Natural killer cell (primary cell): ENCODE measurements around the gene TANGO6. TPM values are rescaled to one million over a fixed set of nuclear protein-coding genes. Genes with fewer than 3 reads are reported as not detected.

ENCODE experiments used
- ATAC-seq, 3 donors: fragments of 150-1000 bp in 2 of 3; fragments of 200-7000 bp in 1 of 3; cut with Tn5 transposase; 1 replicate in 1 of 3; 2 replicates in 2 of 3; pipeline ENCODE4 v1.10.0; 2021; ENCODE audit warnings: mild to moderate bottlenecking in 2 of 3, moderate library complexity in 2 of 3
- DNase-seq, 2 donors: peaks; one replicate each; pipeline versions ENCODE4 v3.0.0 to v3.0.0-alpha.2; 2013 to 2021; ENCODE audit warnings: mixed read lengths in 1 of 2
- H3K27ac ChIP-seq: one replicate; pipeline ENCODE4 v1.5.1; 2013; ENCODE audit warnings: mild to moderate bottlenecking, low read length
- H3K27me3 ChIP-seq: one replicate; pipeline ENCODE4 v1.6.1; 2013; ENCODE audit warnings: low read length; ENCODE audit not compliant: control insufficient read depth, insufficient read depth
- H3K36me3 ChIP-seq: one replicate; pipeline ENCODE4 v1.6.1; 2013; ENCODE audit warnings: low read length; ENCODE audit not compliant: control insufficient read depth, insufficient read depth
- H3K4me1 ChIP-seq: one replicate; pipeline ENCODE4 v1.6.1; 2013; ENCODE audit warnings: low read length; ENCODE audit not compliant: control insufficient read depth, insufficient read depth
- H3K4me3 ChIP-seq: one replicate; pipeline ENCODE4 v1.5.1; 2013; ENCODE audit warnings: low read length
- H3K9me3 ChIP-seq: one replicate; pipeline ENCODE4 v1.6.1; 2013; ENCODE audit warnings: low read length; ENCODE audit not compliant: control insufficient read depth, insufficient read depth
- H3K27ac Mint-ChIP-seq, 2 donors: one replicate each; pipeline ENCODE4 v1.8.0; 2022; ENCODE audit warnings: mild to moderate bottlenecking in 2 of 2, mixed read lengths in 2 of 2, moderate library complexity in 1 of 2
- H3K27me3 Mint-ChIP-seq, 2 donors: one replicate each; pipeline ENCODE4 v1.8.0; 2022; ENCODE audit warnings: low read depth in 2 of 2, mixed read lengths in 2 of 2
- H3K36me3 Mint-ChIP-seq: one replicate; pipeline ENCODE4 v1.8.0; 2022; ENCODE audit warnings: mixed read lengths
- H3K4me1 Mint-ChIP-seq, 2 donors: one replicate each; pipeline ENCODE4 v1.8.0; 2022; ENCODE audit warnings: mixed read lengths in 2 of 2
- H3K4me3 Mint-ChIP-seq: one replicate; pipeline ENCODE4 v1.8.0; 2022; ENCODE audit warnings: mild to moderate bottlenecking, moderate library complexity, mixed read lengths
- H3K9me3 Mint-ChIP-seq, 2 donors: one replicate each; pipeline ENCODE4 v1.8.0; 2022; ENCODE audit warnings: mixed read lengths in 2 of 2
- CTCF ChIP-seq: fragments of 200-600 bp; IDR thresholded peaks from one replicate; pipeline ENCODE4 v1.8.0; 2022; ENCODE audit warnings: antibody characterized with exemption
- WGBS: methylation state at CpG from one replicate; pipeline ENCODE4 v1.1.7; 2013; ENCODE audit warnings: missing lambda C conversion rate; ENCODE audit not compliant: insufficient coverage; 5-methylcytosine and 5-hydroxymethylcytosine counted together
- intact Hi-C: fragments of 100-400 bp; cut with micrococcal nuclease; formaldehyde crosslinking; loops from one replicate; pipeline ENCODE4 v1.14.2; 2022
- total RNA-seq, 4 donors: library from RNA; stranded (reverse); fragments of 120-200 nt in 1 of 4; gene quantifications; one replicate each; pipeline versions ENCODE4 v1.2.3 to v1.2.4, GENCODE V29; 2013 to 2022

TANGO6 gene
- total RNA-seq, 3 donors from 2014 or later (not counting 1 experiment from before 2014, with no cell fraction given), result 21.2 to 27.3 (median 23.9) TPM

GRCh38 chr16:69073181-69073702 is 229.9 kb downstream of the TANGO6 start:
- H3K9me3 Mint-ChIP-seq, result no peaks in the 10 kb centered on the region
- ATAC-seq (no peak), DNase-seq (no peak)
- TF ChIP-seq CTCF, result no peak
- H3K27ac Mint-ChIP-seq, result no peak overlapping the region
- H3K36me3 ChIP-seq, result no peaks in the 10 kb centered on the region
- H3K27ac ChIP-seq, result no peak overlapping the region
- 94% methylated on average over 10 of the region's 10 CpGs for WGBS
- no peaks in the 10 kb centered on the region for H3K27me3 Mint-ChIP-seq
- H3K4me3 Mint-ChIP-seq, result no peak overlapping the region
- no peaks in the 10 kb centered on the region for H3K4me1 ChIP-seq
- H3K36me3 Mint-ChIP-seq, result no peaks in the 10 kb centered on the region
- intact Hi-C loops, result no loop called here
- H3K9me3 ChIP-seq, result no peaks in the 10 kb centered on the region
- no peaks in the 10 kb centered on the region for H3K4me1 Mint-ChIP-seq
- H3K4me3 ChIP-seq, result no peak overlapping the region
- H3K27me3 ChIP-seq, result no peaks in the 10 kb centered on the region

- no peaks in the 10 kb centered on the region for H3K9me3 ChIP-seq
- Mint-ChIP-seq H3K27ac (no peak overlapping the region), H3K9me3 (no peaks in the 10 kb centered on the region)
These were observed 233.9 kb downstream of the TANGO6 start for GRCh38 chr16:69077251-69077650.

GRCh38 chr16:69078073-69078472 is 234.7 kb downstream of the TANGO6 start:
- no peak for ATAC-seq
- Histone ChIP-seq H3K4me3 (no peak overlapping the region), H3K27me3 (no peaks in the 10 kb centered on the region), H3K4me1 (no peaks in the 10 kb centered on the region), H3K27ac (no peak overlapping the region), H3K36me3 (no peaks in the 10 kb centered on the region), H3K9me3 (no peaks in the 10 kb centered on the region)
- no peak overlapping the region for H3K27ac Mint-ChIP-seq
- WGBS, result over 99% methylated on average over 7 of the region's 7 CpGs
- DNase-seq, result no peak
- H3K4me1 Mint-ChIP-seq, result no peaks in the 10 kb centered on the region
- H3K9me3 Mint-ChIP-seq, result no peaks in the 10 kb centered on the region
- H3K27me3 Mint-ChIP-seq, result no peaks in the 10 kb centered on the region
- intact Hi-C loops, result no loop called here
- TF ChIP-seq CTCF, result no peak
- H3K36me3 Mint-ChIP-seq, result no peaks in the 10 kb centered on the region
- no peak overlapping the region for H3K4me3 Mint-ChIP-seq

More at GRCh38 chr16:69077251-69077650, 233.9 kb downstream of the TANGO6 start:
- H3K4me3 ChIP-seq, result no peak overlapping the region
- 94% methylated on average over 4 of the region's 4 CpGs for WGBS
- no peaks in the 10 kb centered on the region for H3K4me1 Mint-ChIP-seq
- TF ChIP-seq CTCF, result no peak
- H3K4me3 Mint-ChIP-seq, result no peak overlapping the region
- no peak overlapping the region for H3K27ac ChIP-seq
- H3K36me3 ChIP-seq, result no peaks in the 10 kb centered on the region
- DNase-seq (no peak), ATAC-seq (no peak)
- no peaks in the 10 kb centered on the region for H3K36me3 Mint-ChIP-seq
- H3K27me3 ChIP-seq, result no peaks in the 10 kb centered on the region
- H3K4me1 ChIP-seq, result no peaks in the 10 kb centered on the region
- no peaks in the 10 kb centered on the region for H3K27me3 Mint-ChIP-seq
- intact Hi-C loops, result no loop called here

- no peak for TF ChIP-seq CTCF
- Histone ChIP-seq H3K4me3 (no peak overlapping the region), H3K27ac (no peak overlapping the region), H3K4me1 (no peaks in the 10 kb centered on the region), H3K36me3 (peaks cover 5% of the 10 kb centered on the region), H3K9me3 (no peaks in the 10 kb centered on the region), H3K27me3 (no peaks in the 10 kb centered on the region)
- 100% methylated on average over 1 of the region's 2 CpGs for WGBS
- ATAC-seq (no peak), DNase-seq (no peak)
- Mint-ChIP-seq H3K4me1 (no peaks in the 10 kb centered on the region), H3K4me3 (no peak overlapping the region), H3K9me3 (no peaks in the 10 kb centered on the region), H3K36me3 (no peaks in the 10 kb centered on the region), H3K27me3 (no peaks in the 10 kb centered on the region), H3K27ac (no peak overlapping the region)
- intact Hi-C loops, result no loop called here
These were observed 236.4 kb downstream of the TANGO6 start for GRCh38 chr16:69079697-69080096.
